Stimulated activated CD4-positive, alpha-beta T cell treated with anti-CD3 and anti-CD28 coated beads, Interleukin-1b, Interleukin-23, amount 100 ng/mL, for 48 hours (primary cell): Measurements from ENCODE around the gene ZDHHC21.
"Not testable (repeated sequence)": the region's sequence is repeated elsewhere in the genome, so short reads cannot be mapped to it uniquely, and the experiment has no call there.

Experiments used
- DNase-seq: peaks from one replicate; pipeline ENCODE4 v3.0.0-alpha.2; 2020

ZDHHC21 gene

GRCh38 chr9:14693251-14693861, at the start of gene ZDHHC21:
Gene ZDHHC21 (minus strand): TSS chr9:14693432. CDS start chr9:14674340, 19,092 bp downstream.
- DNase-seq = peak; percentile 62

GRCh38 chr9:14741369-14741768, 48.1 kb upstream of the ZDHHC21 start:
- no peak for DNase-seq

- DNase-seq = no peak
These were observed 39.9 kb upstream of the ZDHHC21 start for GRCh38 chr9:14733133-14733532.

GRCh38 chr9:14731294-14731981, 38.2 kb upstream of the ZDHHC21 start:
- DNase-seq = no peak

GRCh38 chr9:14730461-14730898, 37.2 kb upstream of the ZDHHC21 start:
- DNase-seq = no peak

- DNase-seq = no peak
These were observed 30.1 kb upstream of the ZDHHC21 start for GRCh38 chr9:14723301-14723700.

GRCh38 chr9:14722391-14723035, 29.3 kb upstream of the ZDHHC21 start, which contains the start of gene CER1:
Gene CER1 (minus strand): TSS chr9:14722733. CDS start chr9:14722672, 61 bp downstream.
- DNase-seq = no peak

- no peak for DNase-seq
These were observed 26.1 kb upstream of the ZDHHC21 start for GRCh38 chr9:14719231-14719923.

- DNase-seq = no peak
These were observed 21.9 kb upstream of the ZDHHC21 start for GRCh38 chr9:14715102-14715501.

GRCh38 chr9:14713187-14713767, 20.0 kb upstream of the ZDHHC21 start:
- no peak for DNase-seq

GRCh38 chr9:14710804-14711203, 17.6 kb upstream of the ZDHHC21 start:
- no peak for DNase-seq

GRCh38 chr9:14706530-14707140, 13.4 kb upstream of the ZDHHC21 start:
- no peak for DNase-seq

GRCh38 chr9:14705079-14705478, 11.8 kb upstream of the ZDHHC21 start:
- no peak for DNase-seq

GRCh38 chr9:14704281-14704680, 11.0 kb upstream of the ZDHHC21 start:
- no peak for DNase-seq

- DNase-seq = no peak
These were observed 9.0 kb upstream of the ZDHHC21 start for GRCh38 chr9:14702200-14702720.

GRCh38 chr9:14692470-14693250, 572 bp downstream of the ZDHHC21 start:
- DNase-seq = no peak

- DNase-seq = no peak
These were observed 2.1 kb downstream of the ZDHHC21 start for GRCh38 chr9:14690948-14691730.

- DNase-seq = no peak
These were observed 6.1 kb downstream of the ZDHHC21 start for GRCh38 chr9:14687042-14687719.

- DNase-seq = no peak
These were observed 7.1 kb downstream of the ZDHHC21 start for GRCh38 chr9:14686168-14686567.

GRCh38 chr9:14682616-14683015, 10.6 kb downstream of the ZDHHC21 start:
- not testable (repeated sequence) for DNase-seq
